Heart right ventricle (tissue), 16 donors: ENCODE data around the gene TECPR2. TPM values are rescaled to one million over a fixed set of nuclear protein-coding genes. Genes with fewer than 3 reads are reported as not detected.

Experiments
- ATAC-seq, 8 donors: fragments of 200-7000 bp; cut with Tn5 transposase; one replicate each; pipeline ENCODE4 v1.9.1; 2020; ENCODE audit warnings: mild to moderate bottlenecking in 8 of 8, moderate library complexity in 8 of 8, moderate number of reproducible peaks in 1 of 8
- DNase-seq, 2 donors: peaks; one replicate each; pipeline ENCODE4 v3.0.0-alpha.2; 2020
- H3K27ac ChIP-seq, 10 donors: fragments of 200-600 bp; sonication (generic) in 2 of 10; one replicate each; pipeline versions ENCODE4 v1.5.0 to v1.8.0; 2020 to 2022; ENCODE audit warnings: mild to moderate bottlenecking in 3 of 10
- H3K27me3 ChIP-seq, 7 donors: fragments of 200-600 bp; one replicate each; pipeline ENCODE4 v1.8.0; 2021 to 2022; ENCODE audit warnings: mild to moderate bottlenecking in 2 of 7
- H3K36me3 ChIP-seq, 9 donors: fragments of 200-600 bp; sonication (generic) in 1 of 9; one replicate each; pipeline versions ENCODE4 v1.5.0 to v1.8.0; 2020 to 2022; ENCODE audit warnings: mild to moderate bottlenecking in 2 of 9
- H3K4me1 ChIP-seq, 9 donors: fragments of 200-600 bp; sonication (generic) in 1 of 9; one replicate each; pipeline versions ENCODE4 v1.5.0 to v1.8.0; 2020 to 2022; ENCODE audit warnings: mild to moderate bottlenecking in 4 of 9
- H3K4me3 ChIP-seq, 10 donors: fragments of 200-600 bp; sonication (generic) in 2 of 10; one replicate each; pipeline versions ENCODE4 v1.5.0 to v1.8.0; 2020 to 2022; ENCODE audit warnings: mild to moderate bottlenecking in 7 of 10, moderate library complexity in 2 of 10
- H3K9me3 ChIP-seq, 11 donors: fragments of 200-600 bp in 10 of 11; sonication (generic) in 2 of 11; one replicate each; pipeline versions ENCODE4 v1.5.0 to v1.8.0; 2013 to 2022; ENCODE audit warnings: mild to moderate bottlenecking in 2 of 11, control low read depth in 1 of 11, moderate library complexity in 1 of 11
- WGBS, 2 donors: extraction: QIAGEN DNeasy Blood & Tissue Kit; methylation state at CpG; one replicate each; pipeline ENCODE4 v1.1.7; 2013; ENCODE audit warnings: inconsistent platforms in 1 of 2; 5-methylcytosine and 5-hydroxymethylcytosine counted together
- intact Hi-C, 10 donors: fragments of 100-400 bp; cut with DNase I; formaldehyde crosslinking; loops; one replicate each; pipeline versions ENCODE4 v1.11.1 to v1.14.2; 2022
- polyA plus RNA-seq, 2 donors: library from polyadenylated mRNA; stranded (reverse); fragments of 200-250 nt; gene quantifications; one replicate each; pipeline ENCODE4 v1.2.3, GENCODE V29; 2013
- total RNA-seq, 10 donors: library from RNA; stranded (reverse); fragmentation: NEBNext Ultra II Directional in 3 of 10; extraction: Animal tissue kit (Norgen Biotek cat#: 25700) in 3 of 10; gene quantifications; one replicate each; pipeline versions ENCODE4 v1.2.1 to v1.2.4, GENCODE V29; 2021 to 2023
- TF ChIP-seq, protein P1 (sequence below), 9 donors: fragments of 200-600 bp; sonication (generic) in 2 of 9; IDR thresholded peaks; one replicate each; pipeline versions ENCODE4 v1.5.0 to v1.8.0; 2021 to 2022; ENCODE audit warnings: antibody characterized with exemption in 9 of 9, mild to moderate bottlenecking in 5 of 9, moderate library complexity in 1 of 9
- donor health status: Arrhythmogenic right ventricular cardiomyopathy.
- donor health status: ischemic (EF 13 %, LVEDD 7.1; RV severe dilation, severe dysfunction).
- donor health status: healthy with polysubstance abuse.
- donor health status: DM: no; HTN: yes; CAD: no.
- donor health status: DM: no; HTN: no; CAD: no.
- donor health status: ischemic (EF 25% LVEDD 6.9; RV normal size, moderate dysfunction).
- donor health status: ischemic (EF 25% LVEDD 5.7; RV mildly dilated, moderate dysfunction).
- donor health status: healthy.
- donor health status: DM: yes; HTN: yes; CAD: no.
- donor health status: Ischemic cardiomyopathy.
- donor health status: ischemic (EF 35%, LVEDD 5.7; RV mildly dilated, moderate dysfunction).
- donor health status: nonischemic (EF 11% LVEDD 7.7; RV severe dilation, severe dysfunction).
- donor health status: DM: yes; HTN: yes; CAD: no.
- donor health status: PGD.
- donor health status: ischemic (EF 29% LVEDD 5.4; RV normal size, mild dysfunction).
- donor health status: nonischemic (EF 23%, LVEDD 6.1; RV moderate dilation, normal function).

The TECPR2 gene
- total and polyA plus RNA-seq, 12 donors = 6.8 to 34.2 (median 24.8) TPM

DNA sequence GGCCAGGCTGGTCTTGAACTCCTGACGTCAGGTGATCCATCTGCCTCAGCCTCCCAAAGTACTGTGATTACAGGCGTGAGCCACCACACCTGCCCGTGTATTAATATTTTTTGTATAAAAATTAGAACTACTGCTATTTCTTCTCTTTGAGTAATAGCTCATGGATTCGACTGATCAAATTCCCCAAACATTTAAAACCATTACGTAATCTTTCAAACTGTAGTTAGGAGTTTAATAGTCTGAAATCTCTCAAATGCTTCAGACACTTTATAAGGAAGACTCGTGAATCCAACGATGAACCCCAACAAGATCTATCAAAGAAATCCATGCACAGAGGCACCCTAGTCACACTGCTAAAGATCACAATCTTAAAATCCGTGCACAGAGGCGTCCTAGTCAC is 16.1 kb downstream of the TECPR2 start:
- TF ChIP-seq, protein P1, sequence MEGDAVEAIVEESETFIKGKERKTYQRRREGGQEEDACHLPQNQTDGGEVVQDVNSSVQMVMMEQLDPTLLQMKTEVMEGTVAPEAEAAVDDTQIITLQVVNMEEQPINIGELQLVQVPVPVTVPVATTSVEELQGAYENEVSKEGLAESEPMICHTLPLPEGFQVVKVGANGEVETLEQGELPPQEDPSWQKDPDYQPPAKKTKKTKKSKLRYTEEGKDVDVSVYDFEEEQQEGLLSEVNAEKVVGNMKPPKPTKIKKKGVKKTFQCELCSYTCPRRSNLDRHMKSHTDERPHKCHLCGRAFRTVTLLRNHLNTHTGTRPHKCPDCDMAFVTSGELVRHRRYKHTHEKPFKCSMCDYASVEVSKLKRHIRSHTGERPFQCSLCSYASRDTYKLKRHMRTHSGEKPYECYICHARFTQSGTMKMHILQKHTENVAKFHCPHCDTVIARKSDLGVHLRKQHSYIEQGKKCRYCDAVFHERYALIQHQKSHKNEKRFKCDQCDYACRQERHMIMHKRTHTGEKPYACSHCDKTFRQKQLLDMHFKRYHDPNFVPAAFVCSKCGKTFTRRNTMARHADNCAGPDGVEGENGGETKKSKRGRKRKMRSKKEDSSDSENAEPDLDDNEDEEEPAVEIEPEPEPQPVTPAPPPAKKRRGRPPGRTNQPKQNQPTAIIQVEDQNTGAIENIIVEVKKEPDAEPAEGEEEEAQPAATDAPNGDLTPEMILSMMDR (IDR thresholded peaks at IDR 0.05) = no peak
- WGBS, 2 donors = 95 to 98% methylated on average over 9 of the region's 9 CpGs
- Histone ChIP-seq H3K27ac (no peak overlapping the region), H3K4me3 (no peak overlapping the region), H3K9me3 (no peaks in the 10 kb centered on the region), H3K27me3 (no peaks in the 10 kb centered on the region), H3K4me1 (no peaks in the 10 kb centered on the region), H3K36me3 (peaks cover 0 to 72% (median 18%) of the 10 kb centered on the region in 9 donors)
- intact Hi-C loops = no loop called here
- no peak for ATAC-seq
- no peak for DNase-seq

DNA sequence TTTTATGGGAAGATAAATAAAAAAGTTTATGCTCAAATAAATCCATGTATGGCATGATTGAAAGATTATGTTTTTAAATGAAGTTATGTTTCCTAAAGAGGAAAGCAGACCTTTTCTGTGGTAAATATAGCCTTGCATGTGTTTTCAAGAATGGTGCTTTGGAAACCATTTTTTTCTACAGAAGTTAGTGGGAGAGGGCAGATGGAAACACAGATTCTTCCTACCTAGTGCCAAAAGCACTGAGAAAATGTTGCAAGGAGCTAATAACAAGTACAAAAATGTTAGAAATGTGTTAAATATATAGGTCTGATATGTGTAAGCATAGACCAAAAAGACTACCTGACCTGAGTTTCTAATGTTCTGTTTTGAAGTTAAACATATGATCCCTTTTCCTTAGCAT is 24.3 kb downstream of the TECPR2 start:
- Histone ChIP-seq H3K4me1 (peaks cover 0 to 20% (median 14%) of the 10 kb centered on the region in 9 donors), H3K4me3 (no peak overlapping the region), H3K27ac (no peak overlapping the region), H3K9me3 (no peaks in the 10 kb centered on the region), H3K36me3 (peaks cover 0 to 50% (median 3%) of the 10 kb centered on the region in 9 donors), H3K27me3 (no peaks in the 10 kb centered on the region)
- intact Hi-C loops = no loop called here
- DNase-seq (no peak), ATAC-seq (no peak)
- TF ChIP-seq, protein P1 (IDR thresholded peaks at IDR 0.05) = no peak

DNA sequence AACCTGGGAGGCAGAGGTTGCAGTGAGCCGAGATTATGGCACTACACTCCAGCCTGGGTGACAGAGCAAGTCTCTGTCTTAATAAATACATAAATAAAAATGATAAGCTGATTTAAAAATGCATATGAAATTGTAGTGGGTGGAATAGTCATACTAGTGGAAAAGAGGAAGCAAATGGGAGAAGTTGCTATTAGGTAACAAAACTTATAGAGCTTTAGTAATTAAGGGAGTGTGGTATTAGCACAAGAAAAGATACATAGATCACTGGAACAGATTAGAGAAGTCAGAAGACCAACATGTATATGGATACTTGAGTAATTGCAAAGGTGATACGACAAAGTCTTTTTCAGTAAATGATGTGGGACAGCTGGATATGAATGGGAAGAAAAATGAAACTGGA is 26.5 kb downstream of the TECPR2 start:
- intact Hi-C loops = no loop called here
- ATAC-seq (no peak), DNase-seq (no peak)
- Histone ChIP-seq H3K4me1 (peaks cover 0 to 26% (median 22%) of the 10 kb centered on the region in 9 donors), H3K27me3 (no peaks in the 10 kb centered on the region), H3K27ac (peak overlapping the region in 3 of 10 donors; percentile 17 to 51 (median 17)), H3K9me3 (no peaks in the 10 kb centered on the region), H3K4me3 (no peak overlapping the region), H3K36me3 (peaks cover 0 to 33% (median 3%) of the 10 kb centered on the region in 9 donors)
- TF ChIP-seq, protein P1 (IDR thresholded peaks at IDR 0.05) = no peak
- WGBS, 2 donors = 95% methylated on average over 2 of the region's 2 CpGs

DNA sequence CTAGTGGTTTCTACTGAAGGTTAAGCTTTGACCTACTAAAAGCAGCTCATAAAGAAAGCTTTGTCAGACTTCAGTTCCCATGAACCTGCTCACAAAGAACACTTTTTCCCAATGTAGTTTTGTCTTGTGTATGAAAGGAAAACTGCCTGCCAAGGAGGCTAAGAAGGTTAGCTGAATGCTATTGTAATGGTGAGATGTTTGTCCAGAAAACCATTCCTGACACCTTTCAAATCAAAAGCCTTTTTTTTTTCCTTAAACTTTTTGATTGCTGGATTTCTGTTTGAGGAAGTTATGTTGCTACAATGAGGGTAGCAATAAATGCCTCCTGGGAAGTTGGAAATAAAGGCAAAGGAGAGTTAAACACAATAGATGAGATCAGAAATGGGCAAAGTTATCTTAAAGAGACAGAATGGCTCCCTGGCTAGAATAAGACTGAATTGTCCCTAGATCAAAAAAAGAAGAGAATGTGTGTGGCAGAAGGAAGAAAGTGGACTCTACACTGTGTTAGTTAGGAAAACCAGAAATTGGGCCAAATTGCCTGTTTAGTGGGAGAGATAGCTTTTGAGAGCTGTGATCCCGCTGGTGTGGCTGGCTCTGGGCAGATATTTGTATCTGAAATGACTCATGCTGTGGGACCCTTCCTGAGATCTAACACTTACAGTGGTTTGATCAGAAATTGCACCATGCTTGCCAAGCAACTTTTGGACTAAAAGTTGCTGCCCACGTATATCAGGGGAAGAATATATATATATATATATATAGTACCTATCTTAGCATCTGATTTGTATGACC is 27.5 kb downstream of the TECPR2 start:
- H3K27ac ChIP-seq = peak overlapping the region in 3 of 10 donors; percentile 17 to 51 (median 17)
- no peak for ATAC-seq
- TF ChIP-seq, protein P1 (IDR thresholded peaks at IDR 0.05) = no peak
- H3K36me3 ChIP-seq = peaks cover 0 to 25% (median 3%) of the 10 kb centered on the region in 9 donors
- WGBS, 2 donors = 61 to 64% methylated on average over 2 of the region's 2 CpGs
- H3K4me1 ChIP-seq = peaks cover 0 to 26% (median 22%) of the 10 kb centered on the region in 9 donors
- no peaks in the 10 kb centered on the region for H3K27me3 ChIP-seq
- DNase-seq = no peak
- no peaks in the 10 kb centered on the region for H3K9me3 ChIP-seq
- intact Hi-C loops = no loop called here
- H3K4me3 ChIP-seq = no peak overlapping the region
